B cell (primary cell): Measurements from ENCODE around the gene HPD. TPM values are rescaled to one million over a fixed set of nuclear protein-coding genes. Genes with fewer than 3 reads are reported as not detected.

Source experiments
- ATAC-seq: fragments of 200-7000 bp; cut with Tn5 transposase; one replicate; pipeline ENCODE4 v1.10.0; 2021; ENCODE audit warnings: low read depth, mild to moderate bottlenecking, moderate number of reproducible peaks, moderate library complexity
- CTCF ChIA-PET: fragments of 350-600 bp; sonication (Branson Sonifier 250); formaldehyde crosslinking; loops from one replicate; lab custom pipeline; 2021; ENCODE audit warnings: antibody characterized with exemption, inconsistent platforms; lab: Charles Lee
- POLR2A ChIA-PET: fragments of 350-600 bp; sonication (Branson Sonifier 250); formaldehyde crosslinking; loops from one replicate; lab custom pipeline; 2021; ENCODE audit warnings: antibody characterized with exemption; lab: Charles Lee
- DNase-seq: peaks from one replicate; pipeline ENCODE4 v3.0.0; 2013
- H2AFZ ChIP-seq: 2 replicates; pipeline ENCODE4 v1.6.1; 2012; ENCODE audit warnings: mild to moderate bottlenecking, low read depth, low read length; ENCODE audit not compliant: insufficient read depth, poor library complexity, severe bottlenecking
- H3K27ac ChIP-seq, 2 donors: 1 replicate in 1 of 2; 2 replicates in 1 of 2; pipeline ENCODE4 v1.5.1; 2012 to 2013; ENCODE audit warnings: low read length in 2 of 2, mild to moderate bottlenecking in 2 of 2, moderate library complexity in 1 of 2
- H3K27me3 ChIP-seq, 4 experiments: fragments of 200-600 bp in 1 of 4; sonication (generic) in 1 of 4; replicated peaks in 1 of 4; 1 replicate in 2 of 4; 2 replicates in 2 of 4; pipeline versions ENCODE4 v1.6.1 to v1.7.0; 2013 to 2016; ENCODE audit warnings: low read length in 3 of 4, mild to moderate bottlenecking in 2 of 4, mixed read lengths in 1 of 4, moderate library complexity in 1 of 4; ENCODE audit not compliant: insufficient read depth in 4 of 4, control insufficient read depth in 3 of 4; ENCODE audit errors: control extremely low read depth in 1 of 4
- H3K36me3 ChIP-seq, 2 experiments: replicated peaks in 1 of 2; 1 replicate in 1 of 2; 2 replicates in 1 of 2; pipeline versions ENCODE4 v1.6.1 to v1.7.1; 2013; ENCODE audit warnings: low read length in 1 of 2; ENCODE audit not compliant: insufficient read depth in 2 of 2, control insufficient read depth in 1 of 2; ENCODE audit errors: control extremely low read depth in 1 of 2, extremely low read depth in 1 of 2
- H3K4me1 ChIP-seq, 2 donors: fragments of 200-600 bp in 1 of 2; sonication (generic) in 1 of 2; 1 replicate in 1 of 2; 2 replicates in 1 of 2; pipeline versions ENCODE4 v1.5.1 to v1.6.1; 2013 to 2017; ENCODE audit warnings: low read length in 2 of 2; ENCODE audit not compliant: control insufficient read depth in 2 of 2, insufficient read depth in 2 of 2
- H3K4me2 ChIP-seq: replicated peaks from 2 replicates; pipeline ENCODE3; 2012; ENCODE audit warnings: mild to moderate bottlenecking, low read depth, low read length; ENCODE audit not compliant: poor library complexity, severe bottlenecking
- H3K4me3 ChIP-seq, 5 experiments: fragments of 200-600 bp in 1 of 5; sonication (generic) in 1 of 5; 1 replicate in 3 of 5; 2 replicates in 2 of 5; pipeline versions ENCODE4 v1.5.1 to v1.7.0; 2011 to 2016; ENCODE audit warnings: low read length in 4 of 5, mild to moderate bottlenecking in 4 of 5, low read depth in 2 of 5, control low read depth in 1 of 5, moderate library complexity in 1 of 5; ENCODE audit not compliant: insufficient read depth in 1 of 5; ENCODE audit errors: control extremely low read depth in 1 of 5, extremely low read depth in 1 of 5
- H3K79me2 ChIP-seq: fragments of 200-600 bp; sonication (generic); one replicate; pipeline ENCODE4 v1.6.0; 2016; ENCODE audit warnings: low read length; ENCODE audit not compliant: control insufficient read depth, insufficient read depth
- H3K9ac ChIP-seq: fragments of 200-600 bp; sonication (generic); 2 replicates; pipeline ENCODE4 v1.6.1; 2017; ENCODE audit warnings: mild to moderate bottlenecking, low read length, moderate library complexity
- H3K9me3 ChIP-seq, 3 donors: one replicate each; pipeline versions ENCODE4 v1.6.1 to v1.7.1; 2013; ENCODE audit warnings: low read length in 2 of 3; ENCODE audit not compliant: control insufficient read depth in 2 of 3, insufficient read depth in 1 of 3; ENCODE audit errors: control extremely low read depth in 1 of 3
- H4K20me1 ChIP-seq: 2 replicates; pipeline ENCODE4 v1.6.0; 2012; ENCODE audit warnings: mild to moderate bottlenecking, low read length; ENCODE audit not compliant: insufficient read depth, control insufficient read depth, poor library complexity, severe bottlenecking
- H3K27ac Mint-ChIP-seq: one replicate; pipeline ENCODE4 v1.8.0; 2021; ENCODE audit warnings: mixed read lengths
- H3K27me3 Mint-ChIP-seq: one replicate; pipeline ENCODE4 v1.8.0; 2021; ENCODE audit warnings: mixed read lengths
- H3K4me1 Mint-ChIP-seq: one replicate; pipeline ENCODE4 v1.8.0; 2021; ENCODE audit warnings: mixed read lengths
- H3K4me3 Mint-ChIP-seq: one replicate; pipeline ENCODE4 v1.8.0; 2021; ENCODE audit warnings: mixed read lengths
- H3K9me3 Mint-ChIP-seq: one replicate; pipeline ENCODE4 v1.8.0; 2022; ENCODE audit warnings: mixed read lengths; ENCODE audit not compliant: insufficient read depth
- EZH2 ChIP-seq: IDR thresholded peaks from 2 replicates; pipeline ENCODE4 v1.6.1; 2012; ENCODE audit warnings: borderline replicate concordance, low read depth, mild to moderate bottlenecking, moderate library complexity, low read length; ENCODE audit not compliant: insufficient read depth, poor library complexity, severe bottlenecking
- WGBS: methylation state at CpG from one replicate; pipeline ENCODE4 v1.1.5; 2013; ENCODE audit warnings: missing lambda C conversion rate; ENCODE audit not compliant: insufficient coverage; 5-methylcytosine and 5-hydroxymethylcytosine counted together
- intact Hi-C: fragments of 100-400 bp; cut with micrococcal nuclease; formaldehyde crosslinking; loops from one replicate; pipeline ENCODE4 v1.10.0; 2022
- polyA plus RNA-seq: library from polyadenylated mRNA; depleted of rRNA; stranded (reverse); fragments of >200 nt; gene quantifications from 2 replicates; pipeline ENCODE4 v1.2.3, GENCODE V29; 2012
- total RNA-seq, 2 donors: library from RNA; stranded (reverse); fragments of 120-200 nt in 1 of 2; gene quantifications; 1 replicate in 1 of 2; 2 replicates in 1 of 2; pipeline versions ENCODE4 v1.2.3 to v1.2.4, GENCODE V29; 2013 to 2022
- TF ChIP-seq, protein P1 (sequence below): fragments of 200-600 bp; IDR thresholded peaks from one replicate; pipeline ENCODE4 v1.8.0; 2022; ENCODE audit warnings: antibody characterized with exemption, mild to moderate bottlenecking

Gene HPD
- total and polyA plus RNA-seq, 2 donors (not counting 1 experiment from before 2014, with no cell fraction given) = not detected

DNA sequence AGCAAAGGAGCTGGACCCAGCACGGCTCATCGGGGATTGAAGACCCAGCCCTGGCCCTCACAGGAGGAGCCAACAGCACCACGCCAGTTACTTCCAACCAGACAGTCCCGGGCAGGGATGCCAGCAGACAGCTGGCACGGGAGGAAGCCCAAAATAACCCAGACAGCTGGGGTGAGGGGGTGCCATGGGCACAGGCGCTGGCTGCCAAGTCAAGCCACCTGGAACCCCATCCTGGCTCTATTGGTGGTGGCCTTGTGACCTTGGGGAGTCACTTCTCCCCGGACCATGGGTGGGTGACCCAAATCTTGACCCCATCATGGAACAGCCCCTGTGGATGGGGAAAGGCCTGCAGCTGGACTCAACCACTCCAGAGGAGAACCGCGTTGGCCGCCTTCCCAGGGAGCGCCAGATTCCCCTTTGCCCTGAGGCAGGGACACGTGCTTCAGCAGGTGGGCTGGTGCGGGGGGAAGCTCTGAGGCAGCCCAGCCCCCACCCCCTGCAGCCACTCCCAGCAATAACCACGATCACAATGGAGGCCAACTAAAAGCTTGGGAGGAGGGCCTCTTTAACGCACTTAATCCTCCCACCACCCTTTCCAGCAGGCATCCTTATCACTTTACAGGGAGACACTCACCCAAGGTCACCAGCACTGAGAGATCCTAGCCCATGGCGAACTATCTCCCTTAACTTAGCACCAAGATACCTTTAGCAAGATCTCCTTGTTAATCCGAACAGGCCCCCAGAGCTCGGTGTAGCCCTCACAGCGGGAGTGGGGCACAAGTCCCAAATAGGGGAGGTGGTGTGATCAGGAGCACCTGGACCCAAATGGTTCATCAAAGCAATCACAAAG is 60.5 kb downstream of the HPD start:
- Mint-ChIP-seq H3K4me3 (peak overlapping the region; percentile 88), H3K9me3 (no peaks in the 10 kb centered on the region), H3K4me1 (peaks cover 46% of the 10 kb centered on the region), H3K27ac (peak overlapping the region; percentile 93), H3K27me3 (no peaks in the 10 kb centered on the region)
- no peak overlapping the region for H3K9ac ChIP-seq
- H3K27me3 ChIP-seq = no peaks in the 10 kb centered on the region
- H3K9me3 ChIP-seq = no peaks in the 10 kb centered on the region
- WGBS = 64% methylated on average over 12 of the region's 19 CpGs
- DNase-seq (no peak), ATAC-seq (no peak)
- no peak for TF ChIP-seq EZH2
- TF ChIP-seq, protein P1, sequence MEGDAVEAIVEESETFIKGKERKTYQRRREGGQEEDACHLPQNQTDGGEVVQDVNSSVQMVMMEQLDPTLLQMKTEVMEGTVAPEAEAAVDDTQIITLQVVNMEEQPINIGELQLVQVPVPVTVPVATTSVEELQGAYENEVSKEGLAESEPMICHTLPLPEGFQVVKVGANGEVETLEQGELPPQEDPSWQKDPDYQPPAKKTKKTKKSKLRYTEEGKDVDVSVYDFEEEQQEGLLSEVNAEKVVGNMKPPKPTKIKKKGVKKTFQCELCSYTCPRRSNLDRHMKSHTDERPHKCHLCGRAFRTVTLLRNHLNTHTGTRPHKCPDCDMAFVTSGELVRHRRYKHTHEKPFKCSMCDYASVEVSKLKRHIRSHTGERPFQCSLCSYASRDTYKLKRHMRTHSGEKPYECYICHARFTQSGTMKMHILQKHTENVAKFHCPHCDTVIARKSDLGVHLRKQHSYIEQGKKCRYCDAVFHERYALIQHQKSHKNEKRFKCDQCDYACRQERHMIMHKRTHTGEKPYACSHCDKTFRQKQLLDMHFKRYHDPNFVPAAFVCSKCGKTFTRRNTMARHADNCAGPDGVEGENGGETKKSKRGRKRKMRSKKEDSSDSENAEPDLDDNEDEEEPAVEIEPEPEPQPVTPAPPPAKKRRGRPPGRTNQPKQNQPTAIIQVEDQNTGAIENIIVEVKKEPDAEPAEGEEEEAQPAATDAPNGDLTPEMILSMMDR = no peak
- H3K4me2 ChIP-seq = peak overlapping the region; percentile 94
- ChIA-PET POLR2A (interaction anchor here (0.6 to 2.5 kb wide), 4 partner anchors 9 to 216 kb away, joined by 3 to 19 read pairs (median 8); no protein-coding TSS in a partner anchor), CTCF (interaction anchor here (0.5 to 33.5 kb wide), 7 partner anchors 5 to 120 kb away, joined by 3 to 1947 read pairs (median 6); partner anchors contain the start of genes CFAP251, PSMD9, RHOF and SETD1B)
- H3K36me3 ChIP-seq = peaks cover 3 to 24% of the 10 kb centered on the region in 2 experiments
- peaks cover 34% of the 10 kb centered on the region for H4K20me1 ChIP-seq
- intact Hi-C loops = loop anchor here (10.0 kb wide), 1 partner anchor 227 kb away; the partner anchor contains the start of gene BCL7A
- H3K79me2 ChIP-seq = peaks cover 51% of the 10 kb centered on the region
- H2AFZ ChIP-seq = no peak overlapping the region
- H3K4me1 ChIP-seq = peaks cover 19 to 47% of the 10 kb centered on the region in 2 donors
- H3K4me3 ChIP-seq = no peak overlapping the region
- H3K27ac ChIP-seq = peak overlapping the region in 1 of 2 donors; percentile 11
